ENCODE measurements around the gene HDAC1.
"Not testable (repeated sequence)": the region's sequence is repeated elsewhere in the genome, so short reads cannot be mapped to it uniquely, and the experiment has no call there.

The HDAC1 gene

DNA sequence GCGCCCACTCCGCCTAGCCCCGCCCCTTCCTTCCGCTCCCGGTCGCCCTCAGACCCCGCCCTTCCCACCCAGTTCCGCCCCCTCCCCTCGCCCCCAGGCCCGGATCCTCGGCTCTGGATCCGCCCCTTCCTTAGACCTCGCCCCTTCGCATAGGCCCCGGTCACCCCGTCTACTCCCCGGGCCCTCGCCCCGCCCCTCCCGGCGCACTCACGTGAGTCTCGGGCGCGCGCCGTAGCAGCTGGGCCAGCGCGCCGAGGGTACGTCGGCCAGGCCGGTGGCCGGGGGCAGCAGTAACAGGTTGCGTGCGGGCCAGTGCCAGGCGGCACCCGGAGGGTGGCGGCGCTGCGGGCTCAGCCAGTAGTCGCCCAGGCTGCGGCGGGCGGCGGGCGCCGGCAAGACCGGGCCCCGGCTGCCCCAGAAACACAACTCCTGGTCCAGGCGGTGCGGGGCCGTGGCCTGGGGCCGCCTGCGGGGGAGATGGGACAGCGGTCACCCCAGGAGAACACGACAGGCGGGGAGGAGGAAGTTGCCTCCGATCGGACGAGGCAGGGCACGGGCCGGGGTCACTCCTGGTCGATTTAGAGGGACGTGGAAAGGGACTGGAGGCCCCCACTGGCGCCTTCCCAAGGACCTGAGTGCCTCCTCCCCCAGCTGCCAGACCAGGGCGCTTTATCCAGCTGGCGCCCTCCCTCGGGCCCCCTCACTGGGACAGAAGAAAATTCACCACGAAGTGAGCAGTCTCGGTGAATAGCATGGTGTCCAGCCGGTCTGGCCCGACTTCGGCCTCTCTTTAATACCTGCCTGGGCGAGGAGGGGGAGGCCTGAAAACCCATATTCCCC, 59.7 kb downstream of the HDAC1 start:
- peak; percentile 91 for DNase-seq

DNA sequence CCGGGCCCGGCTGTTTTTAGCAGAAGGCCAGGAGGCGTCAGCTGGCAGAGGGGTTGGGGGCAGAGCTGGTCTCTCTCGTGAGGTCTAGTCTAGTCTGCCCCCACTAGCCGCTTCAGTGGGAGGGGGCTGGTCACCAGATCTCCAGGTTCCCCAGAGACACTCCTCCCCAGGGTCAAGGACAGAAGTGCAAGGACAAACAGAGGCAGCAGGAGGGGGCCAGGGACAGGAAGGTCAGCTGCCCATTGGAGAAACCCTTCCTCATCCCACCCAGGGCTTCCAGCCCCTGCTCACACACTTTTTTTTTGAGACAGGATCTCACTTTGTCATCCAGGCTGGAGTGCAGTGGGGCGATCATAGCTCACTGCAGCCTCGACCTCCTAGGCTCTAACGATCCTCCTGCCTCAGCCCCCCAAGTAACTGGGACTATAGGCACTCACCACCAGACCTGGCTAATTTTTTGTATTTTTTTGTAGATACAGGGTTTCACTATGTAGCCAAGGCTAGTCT, 60.4 kb downstream of the HDAC1 start:
- no peak for DNase-seq

DNA sequence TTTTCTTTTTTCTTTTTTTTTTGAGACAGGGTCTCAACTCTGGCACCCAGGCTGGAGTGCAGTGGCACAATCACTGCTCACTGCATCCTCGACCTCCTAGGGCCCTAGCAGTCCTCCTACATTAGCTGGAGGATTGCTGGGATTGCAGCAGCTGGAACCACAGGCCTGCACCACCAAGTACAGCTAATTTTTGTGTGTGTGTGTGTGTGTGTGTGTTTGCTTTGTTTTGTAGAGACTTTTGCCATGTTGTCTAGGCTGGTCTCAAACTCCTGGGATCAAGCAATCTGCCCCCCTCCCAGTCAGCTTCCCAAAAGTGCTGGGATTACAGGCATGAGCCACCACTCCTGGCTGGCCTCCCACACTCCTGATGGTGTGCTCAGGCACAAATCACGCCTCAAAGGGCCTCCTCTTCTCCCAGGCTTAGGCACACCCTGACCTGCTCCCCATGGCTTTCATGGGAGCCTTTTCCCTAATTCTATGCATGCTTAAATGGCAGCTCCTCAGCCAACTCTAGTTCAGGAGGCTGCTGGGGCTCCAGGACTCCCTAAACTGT, 61.0 kb downstream of the HDAC1 start:
- DNase-seq, result no peak

DNA sequence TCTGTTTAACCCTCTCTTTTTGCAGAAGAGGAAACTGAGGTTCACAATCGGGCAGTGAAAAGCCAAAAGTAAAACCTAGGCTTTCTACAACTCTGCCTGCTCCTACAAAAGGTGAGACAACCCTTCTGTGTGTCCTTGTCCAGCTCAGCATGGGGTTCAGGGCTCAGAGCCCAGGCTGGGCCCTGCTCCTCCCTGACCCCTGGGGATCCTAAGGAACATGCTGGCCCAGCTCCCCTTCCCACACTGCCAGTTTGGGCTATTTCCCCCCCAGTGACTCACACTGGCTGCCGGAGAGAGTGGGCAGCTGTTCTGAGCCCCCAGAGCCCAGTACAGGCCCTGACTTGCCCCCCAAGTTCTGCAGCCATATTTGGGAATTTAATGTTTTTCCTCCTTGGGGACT, 61.5 kb downstream of the HDAC1 start:
- no peak for DNase-seq

DNA sequence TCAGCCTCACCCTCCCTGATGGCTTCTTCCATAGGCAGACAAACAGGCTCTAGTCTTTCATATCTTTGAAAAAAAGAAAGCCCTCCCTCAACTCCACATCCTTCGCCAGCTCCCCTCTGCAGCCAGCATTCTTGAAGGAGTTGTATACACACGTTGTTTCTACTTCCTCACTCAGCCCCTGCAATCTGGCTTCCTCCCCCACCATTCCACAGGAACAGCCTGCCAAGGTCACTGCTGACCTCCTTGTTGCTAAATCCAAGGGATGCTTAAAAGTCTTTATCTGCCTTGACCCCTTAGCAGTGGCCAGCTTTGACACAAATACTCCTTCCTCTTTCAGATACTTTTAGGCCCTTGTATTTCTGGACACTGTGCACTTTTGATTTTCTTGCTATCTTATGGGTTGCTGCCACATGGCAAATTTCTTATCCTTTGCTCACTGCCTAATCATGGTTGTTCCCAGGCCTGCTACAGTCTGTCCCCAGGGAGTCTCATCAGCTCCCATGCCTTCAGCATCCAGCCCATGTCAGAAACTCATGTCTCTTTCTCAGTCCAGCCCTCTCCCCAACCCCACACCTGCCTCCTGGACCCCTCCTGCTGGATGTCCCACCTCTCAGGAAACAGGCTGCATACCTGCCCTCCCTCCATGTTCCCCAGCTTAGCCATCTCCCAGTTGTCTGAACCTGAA, 62.1 kb downstream of the HDAC1 start:
- no peak for DNase-seq

DNA sequence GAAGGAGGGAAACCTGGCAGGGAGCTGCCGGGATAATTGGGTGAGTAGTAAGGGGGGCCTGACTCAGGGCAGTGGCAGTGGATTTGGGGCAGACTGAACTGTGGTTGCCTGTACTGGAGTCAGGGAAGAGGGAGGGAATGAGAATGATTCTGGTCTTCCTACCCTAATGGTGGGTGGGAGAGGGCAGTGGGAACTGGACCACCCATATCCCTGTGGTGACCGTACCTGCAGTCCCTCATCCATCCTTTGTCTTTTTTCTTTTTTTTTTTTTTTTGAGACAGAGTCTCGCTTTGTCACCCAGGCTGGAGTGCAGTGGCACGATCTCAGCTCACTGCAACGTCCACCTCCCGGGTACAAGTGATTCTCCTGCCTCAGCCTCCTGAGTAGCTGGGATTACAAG, 63.9 kb downstream of the HDAC1 start:
- DNase-seq, result not testable (repeated sequence)

DNA sequence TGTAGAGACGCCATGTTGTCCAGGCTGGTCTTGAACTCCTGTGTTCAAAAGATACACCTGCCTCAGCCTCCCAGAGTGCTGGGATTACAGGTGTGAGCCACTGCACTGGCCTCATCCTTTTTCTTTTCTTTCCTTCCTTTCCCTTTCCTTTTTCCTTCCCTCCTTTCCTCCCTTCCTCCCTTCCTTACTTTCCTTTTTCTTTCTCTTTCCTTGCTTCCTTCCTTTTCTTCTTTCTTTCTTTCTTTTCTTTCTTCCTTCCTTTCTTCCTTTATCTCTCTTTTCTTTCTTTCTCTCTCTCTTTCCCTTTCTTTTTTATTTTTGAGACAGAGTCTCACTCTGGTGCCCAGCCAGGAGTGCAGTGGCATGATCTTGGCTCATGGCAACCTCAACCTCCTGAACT, 64.6 kb downstream of the HDAC1 start:
- DNase-seq, result no peak

DNA sequence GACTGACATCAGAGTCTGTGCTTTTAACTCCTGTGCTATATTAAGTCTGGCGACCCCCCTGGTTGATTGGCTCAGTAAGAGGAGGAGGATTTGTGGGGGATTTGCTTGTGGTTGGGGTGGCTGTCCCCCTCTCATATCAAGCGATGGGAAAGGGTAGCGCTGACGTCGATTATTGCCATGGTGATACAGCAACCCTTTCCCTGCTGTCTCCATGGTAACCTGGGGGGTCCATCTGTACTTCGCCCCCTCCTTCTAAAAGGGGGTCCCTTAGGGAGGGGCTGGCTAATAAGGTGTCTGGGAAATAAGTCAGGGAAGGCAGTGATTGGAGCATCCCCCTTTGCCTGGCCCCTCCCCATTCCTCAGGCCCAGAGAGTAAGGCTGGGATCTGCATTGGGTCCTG, 65.7 kb downstream of the HDAC1 start:
- DNase-seq, result no peak

DNA sequence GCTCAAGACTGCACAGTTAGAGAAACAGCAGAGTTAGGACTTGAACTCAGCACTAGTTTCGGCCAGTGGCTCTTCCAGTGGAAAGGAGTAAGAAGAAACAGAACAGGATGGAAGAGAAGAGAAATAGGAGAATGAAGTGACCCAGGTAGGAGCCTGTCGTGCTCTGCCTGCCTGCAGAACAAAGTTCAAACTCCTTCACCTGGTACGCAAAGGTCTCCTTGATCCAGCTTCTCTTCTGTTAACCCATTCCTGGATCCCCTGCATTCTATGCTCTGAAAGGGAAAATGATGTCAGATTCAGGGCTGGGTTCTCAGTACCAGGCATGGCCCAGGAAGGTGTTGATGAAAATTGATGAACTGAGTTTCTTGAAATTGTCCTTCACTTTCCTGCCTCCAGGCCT, 66.6 kb downstream of the HDAC1 start:
- DNase-seq, result no peak

DNA sequence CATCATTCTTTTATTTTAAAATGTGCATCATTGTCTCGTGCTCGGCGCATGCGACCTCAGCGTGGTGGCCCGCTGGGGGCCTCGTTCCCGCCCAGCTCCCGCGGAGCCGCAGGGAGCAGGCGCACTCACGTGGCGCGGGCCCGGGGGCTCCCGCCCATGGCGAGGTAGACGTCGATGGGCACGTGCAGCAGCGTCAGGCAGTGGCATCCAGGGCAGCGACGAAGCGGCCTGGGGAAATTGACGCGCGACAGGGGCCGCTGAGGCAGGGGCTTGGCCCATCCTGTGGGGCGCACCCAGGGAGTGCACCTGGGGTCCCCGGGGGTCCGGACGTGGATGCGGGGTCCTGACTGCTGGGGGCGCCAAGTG, 69.4 kb downstream of the HDAC1 start:
- DNase-seq, result no peak

DNA sequence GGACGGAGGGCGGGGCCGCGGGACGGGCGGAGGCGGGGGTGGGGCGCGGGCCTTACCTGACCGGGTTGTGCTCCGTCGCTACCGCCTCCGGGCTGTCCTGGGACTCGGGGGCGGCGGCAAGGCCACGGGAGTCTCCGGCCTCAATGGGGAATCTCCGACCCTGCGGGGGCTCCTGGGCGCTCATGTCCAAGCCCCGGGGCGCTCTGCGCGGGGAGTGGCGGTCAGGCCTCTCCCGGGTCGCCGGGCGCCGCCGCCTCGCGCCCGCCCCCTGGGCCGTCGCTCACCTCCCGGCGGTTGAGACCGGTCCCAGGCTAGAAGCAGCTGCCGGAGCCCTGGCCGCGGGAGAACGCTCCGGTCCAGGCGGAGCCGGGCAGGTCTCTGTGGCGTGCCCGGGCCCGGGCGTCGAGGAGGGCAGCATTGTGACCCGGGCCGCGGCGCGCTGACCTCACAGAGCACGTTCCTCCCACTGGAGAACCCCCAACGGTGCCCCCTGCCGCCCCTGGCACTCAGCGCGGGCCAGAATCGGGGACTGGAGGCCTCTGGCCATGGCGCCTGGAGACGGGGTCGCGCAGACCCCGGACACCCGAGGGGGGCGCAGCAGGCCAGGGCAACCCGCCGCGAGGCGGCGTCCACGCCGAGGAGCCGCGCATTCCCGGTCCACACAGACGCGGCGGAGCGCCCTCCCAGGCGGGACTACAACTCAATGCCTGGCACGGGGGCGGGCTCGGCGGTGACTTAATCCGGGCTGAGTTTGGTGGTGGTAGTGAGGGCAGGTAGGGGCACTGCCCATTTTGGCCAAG, 70.0 kb downstream of the HDAC1 start:
- peak; percentile 83 for DNase-seq

DNA sequence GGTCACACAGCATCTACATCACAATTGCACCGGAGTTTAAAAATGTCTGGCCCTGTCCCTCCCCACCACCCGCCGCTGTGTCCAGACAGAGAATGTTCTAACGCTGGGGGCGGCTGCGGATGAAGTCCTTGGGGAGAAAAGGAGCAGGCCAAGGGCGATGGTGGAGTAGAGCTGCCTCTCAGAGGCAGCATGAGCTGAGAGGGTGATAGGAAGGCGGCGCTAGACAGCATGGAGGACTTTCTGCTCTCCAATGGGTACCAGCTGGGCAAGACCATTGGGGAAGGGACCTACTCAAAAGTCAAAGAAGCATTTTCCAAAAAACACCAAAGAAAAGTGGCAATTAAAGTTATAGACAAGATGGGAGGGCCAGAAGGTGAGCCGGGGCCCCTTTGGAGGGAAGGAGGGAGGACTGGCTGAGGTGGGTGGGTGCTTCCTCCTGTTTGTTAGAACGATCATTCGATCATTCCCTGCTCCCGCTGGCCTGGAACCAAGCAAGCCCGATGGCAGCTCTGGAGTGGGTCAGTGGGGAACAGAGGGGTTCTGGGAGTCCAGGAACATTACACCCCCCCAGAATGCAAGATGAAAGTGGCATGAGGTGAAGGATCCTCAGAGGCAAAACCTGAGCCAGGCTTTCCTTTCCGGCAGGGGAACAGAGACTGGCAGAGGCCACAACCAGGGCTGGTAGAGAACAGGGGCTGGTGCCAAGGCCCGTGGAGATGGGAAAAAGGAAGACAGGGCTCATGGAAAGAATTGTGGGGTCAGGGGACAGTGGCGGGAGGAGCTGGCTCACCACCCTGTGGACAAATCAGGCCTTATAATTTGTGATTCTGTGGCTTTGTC, 70.8 kb downstream of the HDAC1 start, which contains the start of the genes FAM229A and TSSK3:
FAM229A (minus strand) TSS at position 12 of the 840 bp plus-strand sequence. CDS start 394 bp downstream, outside the sequence.
TSSK3 (plus strand) TSS at position 66 of the 840 bp plus-strand sequence; CDS start at position 229, 163 bp downstream.
- DNase-seq, result no peak

DNA sequence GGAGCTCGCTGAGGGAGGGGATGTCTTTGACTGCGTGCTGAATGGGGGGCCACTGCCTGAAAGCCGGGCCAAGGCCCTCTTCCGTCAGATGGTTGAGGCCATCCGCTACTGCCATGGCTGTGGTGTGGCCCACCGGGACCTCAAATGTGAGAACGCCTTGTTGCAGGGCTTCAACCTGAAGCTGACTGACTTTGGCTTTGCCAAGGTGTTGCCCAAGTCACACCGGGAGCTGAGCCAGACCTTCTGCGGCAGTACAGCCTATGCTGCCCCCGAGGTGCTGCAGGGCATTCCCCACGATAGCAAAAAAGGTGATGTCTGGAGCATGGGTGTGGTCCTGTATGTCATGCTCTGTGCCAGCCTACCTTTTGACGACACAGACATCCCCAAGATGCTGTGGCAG, 71.8 kb downstream of the HDAC1 start:
- no peak for DNase-seq

DNA sequence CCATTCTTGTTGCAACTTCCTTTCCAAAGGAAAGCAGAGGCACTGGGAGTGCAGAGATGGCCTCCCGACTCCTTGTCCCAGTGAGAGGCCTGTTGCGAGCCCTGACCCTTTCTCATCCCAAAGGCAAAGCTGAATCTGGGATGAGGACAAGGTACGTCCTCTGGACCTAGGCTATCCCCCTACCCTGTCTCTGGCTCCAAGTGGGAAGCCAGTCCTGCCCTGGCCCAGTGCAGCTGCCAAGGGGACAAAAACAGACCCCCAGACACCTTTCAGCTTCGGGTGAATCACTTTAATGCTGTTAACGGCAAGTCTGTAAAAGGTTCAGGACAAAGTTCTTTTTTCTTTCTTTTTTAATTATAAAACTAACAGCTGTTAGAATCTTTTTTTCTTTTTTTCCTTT, 73.0 kb downstream of the HDAC1 start:
- DNase-seq, result no peak

DNA sequence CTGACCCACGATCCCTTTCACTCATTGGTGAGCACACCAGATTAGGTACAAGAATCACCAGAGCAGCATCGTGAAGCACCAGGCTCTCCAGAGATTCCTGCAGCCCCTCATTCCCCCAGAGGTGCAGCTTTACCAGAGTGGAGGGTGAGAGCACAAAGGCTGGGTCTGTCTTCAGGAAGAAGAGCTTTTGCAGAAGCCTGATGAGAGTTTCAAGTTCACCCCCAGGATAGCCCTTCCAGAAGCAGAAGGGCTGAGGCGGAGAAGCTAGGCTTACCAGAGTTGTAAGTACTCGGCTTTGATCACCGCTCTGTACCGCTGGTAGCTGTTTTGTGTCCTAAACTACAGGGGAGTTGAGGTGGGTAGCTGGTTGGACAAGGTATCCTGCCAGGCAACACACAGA, 73.6 kb downstream of the HDAC1 start:
- DNase-seq, result no peak

DNA sequence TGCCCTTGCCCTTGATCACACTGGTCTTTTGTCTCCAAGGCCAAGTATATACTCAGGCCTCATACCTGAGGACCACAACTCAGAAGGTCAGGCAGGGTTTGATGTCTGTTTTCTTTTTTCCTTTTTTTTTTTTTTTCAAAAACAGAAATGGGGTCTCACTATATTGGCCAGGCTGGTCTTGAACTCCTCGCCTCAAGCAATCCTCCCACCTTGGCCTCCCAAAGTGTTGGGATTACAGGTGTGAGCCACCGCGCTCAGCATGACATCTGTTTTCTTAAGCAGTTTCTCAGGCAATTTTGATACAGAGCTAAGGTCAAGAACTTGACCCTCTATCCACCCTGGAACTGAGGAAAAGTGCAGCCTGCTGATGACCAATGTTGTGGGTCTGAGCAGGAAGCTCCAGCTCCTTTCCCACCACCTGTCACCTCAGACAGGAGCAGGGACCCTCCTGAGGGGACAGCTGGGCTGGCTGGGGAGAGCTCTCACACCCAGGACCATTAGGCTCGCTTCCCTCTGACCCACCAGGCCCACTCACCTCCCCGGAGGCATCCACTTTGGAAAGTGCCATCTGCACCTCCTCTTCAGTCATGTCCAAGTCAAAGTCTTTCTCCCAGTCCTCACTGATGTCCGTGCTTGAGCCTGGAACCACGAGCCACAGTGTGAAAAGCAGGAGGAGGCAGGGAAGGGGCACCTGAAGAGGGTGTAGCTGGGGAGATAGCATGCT, 76.2 kb downstream of the HDAC1 start:
- DNase-seq, result no peak

DNA sequence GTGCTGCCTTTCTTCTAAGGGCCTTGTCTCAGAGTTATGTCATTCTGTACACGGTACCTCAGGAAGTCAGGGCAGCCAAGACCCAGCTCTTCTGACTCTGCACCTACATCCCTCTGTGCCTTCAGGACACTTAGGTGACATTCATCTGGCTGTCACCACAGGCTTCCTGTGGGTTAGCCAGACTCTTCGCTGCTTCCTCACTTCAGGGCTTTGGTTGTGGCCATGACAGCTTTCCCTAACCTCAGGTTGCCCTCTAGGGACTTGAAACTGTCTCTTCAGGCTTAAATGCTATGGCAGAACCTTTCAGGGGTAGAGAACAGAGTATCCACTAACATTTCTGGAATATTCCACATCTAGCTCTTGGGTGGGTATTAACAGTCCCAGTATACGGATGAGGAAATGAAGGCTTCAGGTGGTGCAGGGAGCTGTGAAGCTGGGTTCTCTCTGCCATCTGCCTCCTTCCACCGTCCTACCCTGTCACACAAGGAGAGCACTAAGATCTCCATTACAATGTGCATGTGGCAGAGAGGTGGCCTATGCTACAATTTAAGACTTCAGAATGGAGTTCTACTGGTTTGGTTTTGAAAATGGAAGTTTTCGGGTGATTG, 80.4 kb downstream of the HDAC1 start:
- DNase-seq, result no peak

DNA sequence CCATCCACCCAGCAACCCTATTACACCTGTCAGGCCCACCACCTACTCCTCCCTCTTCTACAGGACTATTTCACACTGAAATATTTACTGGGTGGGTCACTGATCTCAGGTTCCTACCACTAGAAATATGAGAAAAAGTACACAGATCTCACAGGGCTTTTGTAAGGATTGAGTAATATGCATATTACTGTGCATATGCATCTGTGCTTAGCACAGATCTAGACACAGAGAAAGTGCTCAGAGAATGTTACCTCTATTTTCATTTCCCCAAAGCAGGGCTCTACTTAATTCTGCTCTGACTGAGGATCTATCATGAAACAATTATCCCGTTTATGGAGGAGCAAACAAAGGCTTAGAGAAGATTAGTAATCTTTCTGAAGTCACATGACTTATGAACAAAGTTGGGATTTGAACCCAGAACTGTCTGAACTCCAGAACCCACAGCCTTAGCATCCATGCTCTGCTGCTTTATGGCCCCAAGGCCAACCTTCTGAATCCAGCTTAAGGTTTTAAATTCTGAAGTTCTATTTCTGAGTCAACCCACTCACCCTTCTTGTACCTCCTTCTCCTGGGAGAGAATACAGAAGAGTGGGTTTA, 82.2 kb downstream of the HDAC1 start:
- no peak for DNase-seq

DNA sequence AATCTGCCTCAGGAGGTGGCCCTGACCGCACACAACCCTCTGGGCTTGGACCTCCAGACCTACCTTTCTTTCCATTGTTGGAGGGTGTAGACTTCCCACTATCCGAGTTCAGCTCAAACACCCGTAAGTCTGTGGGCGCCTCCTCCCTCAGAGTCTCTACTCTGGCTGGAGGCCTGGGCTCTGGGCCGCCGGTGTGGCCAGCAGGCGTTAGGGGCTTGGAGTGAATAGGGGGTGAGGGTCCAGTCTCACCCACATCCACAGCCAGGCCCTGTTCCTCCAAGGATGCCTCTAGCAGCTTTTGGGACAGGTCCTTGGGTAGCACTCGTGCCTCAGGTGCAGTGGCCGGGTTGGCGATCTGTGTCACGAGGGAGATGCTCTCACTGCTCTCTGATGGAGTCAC, 84.3 kb downstream of the HDAC1 start:
- DNase-seq, result no peak

DNA sequence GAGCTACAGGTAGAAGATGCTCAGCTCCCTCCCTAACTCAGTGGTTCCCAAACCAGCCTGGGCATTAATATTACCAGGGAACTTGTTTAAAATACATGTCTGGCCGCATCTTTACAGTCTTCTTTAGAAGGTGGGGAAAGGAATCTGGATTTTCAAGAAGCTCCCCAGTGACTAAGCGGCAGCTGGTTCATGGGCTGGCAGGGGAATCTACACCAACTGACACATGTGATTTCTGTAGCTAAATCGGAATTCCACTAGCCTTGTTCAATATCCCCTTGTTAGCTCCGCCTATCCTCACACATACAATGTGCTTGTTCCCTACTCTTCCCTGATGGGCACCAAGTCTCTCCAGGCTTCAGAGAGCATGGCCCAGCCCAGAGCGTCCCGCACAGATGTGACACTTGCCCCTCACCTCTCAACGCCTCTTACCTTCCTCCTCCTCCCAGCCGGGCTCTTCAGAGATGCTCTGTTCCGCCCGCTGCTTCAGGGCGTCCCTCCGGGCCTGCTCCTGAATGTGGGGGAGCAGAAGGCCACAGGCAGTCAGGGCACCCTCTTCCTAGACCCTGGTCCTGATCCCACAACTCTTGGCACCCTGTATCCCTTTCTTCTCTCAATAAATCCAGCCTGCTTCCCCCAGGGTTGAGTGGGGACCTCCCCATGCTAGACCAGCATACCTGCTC, 85.8 kb downstream of the HDAC1 start:
- no peak for DNase-seq
